ENCODE data around the gene EPYC. TPM values are rescaled to one million over a fixed set of nuclear protein-coding genes. Genes with fewer than 3 reads are reported as not detected.

The EPYC gene
- total RNA-seq, 1 donor from 2014 or later: not detected

GRCh38 chr12:90970471-90970870, 34.3 kb downstream of the EPYC start:
- DNase-seq (ENCODE audit: low spot score): no peak

GRCh38 chr12:90969851-90970250, 34.9 kb downstream of the EPYC start:
- Mint-ChIP-seq H3K36me3 (ENCODE audit: low read depth, unreplicated experiment) (no peaks in the 10 kb centered on the region), H3K9me3 (ENCODE audit: unreplicated experiment) (no peaks in the 10 kb centered on the region), H3K27ac (ENCODE audit: unreplicated experiment) (no peak overlapping the region), H3K4me3 (ENCODE audit: unreplicated experiment) (no peak overlapping the region), H3K27me3 (ENCODE audit: unreplicated experiment) (no peaks in the 10 kb centered on the region), H3K4me1 (ENCODE audit: unreplicated experiment) (no peaks in the 10 kb centered on the region)
- TF ChIP-seq CTCF (IDR thresholded peaks at IDR 0.05; ENCODE audit: unreplicated experiment): no peak
- DNase-seq (ENCODE audit: low spot score): no peak

More at GRCh38 chr12:90970471-90970870, 34.3 kb downstream of the EPYC start:
- H3K27ac Mint-ChIP-seq (ENCODE audit: unreplicated experiment): no peak overlapping the region
- H3K9me3 Mint-ChIP-seq (ENCODE audit: unreplicated experiment): no peaks in the 10 kb centered on the region
- no peaks in the 10 kb centered on the region for H3K36me3 Mint-ChIP-seq (ENCODE audit: low read depth, unreplicated experiment)
- TF ChIP-seq CTCF (IDR thresholded peaks at IDR 0.05; ENCODE audit: unreplicated experiment): no peak
- no peak overlapping the region for H3K4me3 Mint-ChIP-seq (ENCODE audit: unreplicated experiment)
- H3K4me1 Mint-ChIP-seq (ENCODE audit: unreplicated experiment): no peaks in the 10 kb centered on the region
- no peaks in the 10 kb centered on the region for H3K27me3 Mint-ChIP-seq (ENCODE audit: unreplicated experiment)

GRCh38 chr12:90969346-90969745, 35.4 kb downstream of the EPYC start:
- Mint-ChIP-seq H3K4me1 (ENCODE audit: unreplicated experiment) (no peaks in the 10 kb centered on the region), H3K4me3 (ENCODE audit: unreplicated experiment) (no peak overlapping the region), H3K27ac (ENCODE audit: unreplicated experiment) (no peak overlapping the region), H3K36me3 (ENCODE audit: low read depth, unreplicated experiment) (no peaks in the 10 kb centered on the region), H3K27me3 (ENCODE audit: unreplicated experiment) (no peaks in the 10 kb centered on the region), H3K9me3 (ENCODE audit: unreplicated experiment) (no peaks in the 10 kb centered on the region)
- no peak for DNase-seq (ENCODE audit: low spot score)
- no peak for TF ChIP-seq CTCF (IDR thresholded peaks at IDR 0.05; ENCODE audit: unreplicated experiment)

GRCh38 chr12:90965204-90965603, 39.6 kb downstream of the EPYC start:
- no peaks in the 10 kb centered on the region for H3K27me3 Mint-ChIP-seq (ENCODE audit: unreplicated experiment)

GRCh38 chr12:90964616-90965015, 40.2 kb downstream of the EPYC start:
- Mint-ChIP-seq H3K27me3 (ENCODE audit: unreplicated experiment) (no peaks in the 10 kb centered on the region), H3K36me3 (ENCODE audit: low read depth, unreplicated experiment) (no peaks in the 10 kb centered on the region), H3K27ac (ENCODE audit: unreplicated experiment) (no peak overlapping the region), H3K4me1 (ENCODE audit: unreplicated experiment) (no peaks in the 10 kb centered on the region), H3K4me3 (ENCODE audit: unreplicated experiment) (no peak overlapping the region), H3K9me3 (ENCODE audit: unreplicated experiment) (no peaks in the 10 kb centered on the region)
- no peak for TF ChIP-seq CTCF (IDR thresholded peaks at IDR 0.05; ENCODE audit: unreplicated experiment)
- DNase-seq (ENCODE audit: low spot score): no peak

More at GRCh38 chr12:90965204-90965603, 39.6 kb downstream of the EPYC start:
- TF ChIP-seq CTCF (IDR thresholded peaks at IDR 0.05; ENCODE audit: unreplicated experiment): no peak
- DNase-seq (ENCODE audit: low spot score): no peak
- H3K4me1 Mint-ChIP-seq (ENCODE audit: unreplicated experiment): no peaks in the 10 kb centered on the region
- H3K27ac Mint-ChIP-seq (ENCODE audit: unreplicated experiment): no peak overlapping the region
- no peaks in the 10 kb centered on the region for H3K9me3 Mint-ChIP-seq (ENCODE audit: unreplicated experiment)
- H3K36me3 Mint-ChIP-seq (ENCODE audit: low read depth, unreplicated experiment): no peaks in the 10 kb centered on the region
- no peak overlapping the region for H3K4me3 Mint-ChIP-seq (ENCODE audit: unreplicated experiment)
